OCI-LY7 (cell line): Measurements from ENCODE around the gene UBA52. TPM values are rescaled to one million over a fixed set of nuclear protein-coding genes. Genes with fewer than 3 reads are reported as not detected.
A peak's percentile ranks its signal among the peaks of the same experiment; 100 is the strongest.

ENCODE experiments used
- BruUV-seq: library from RNA; stranded (reverse); fragments of 400-500 nt; replicated peaks from 2 replicates; lab custom pipeline; 2021; lab: Mats Ljungman, UMichigan
- CTCF ChIA-PET: fragments of 300-600 bp; sonication (Branson Sonifier 250); formaldehyde crosslinking; loops from one replicate; lab custom pipeline; 2022; ENCODE audit warnings: antibody characterized with exemption; ENCODE audit not compliant: unreplicated experiment; lab: Charles Lee
- POLR2A ChIA-PET: fragments of 300-600 bp; sonication (Branson Sonifier 250); formaldehyde crosslinking; loops from one replicate; lab custom pipeline; 2022; ENCODE audit warnings: antibody characterized with exemption; lab: Charles Lee
- DNase-seq: peaks from one replicate; pipeline ENCODE4 v3.0.0-alpha.2; 2015; ENCODE audit warnings: low spot score
- H2AFZ ChIP-seq: fragments of 200-600 bp; sonication (generic), shearing (Covaris generic); 2 replicates; pipeline ENCODE4 v1.6.1; 2014; ENCODE audit warnings: mild to moderate bottlenecking, antibody characterized with exemption, low read length, moderate library complexity
- H3K27ac ChIP-seq: fragments of 200-600 bp; sonication (generic); 2 replicates; pipeline ENCODE4 v1.5.1; 2014; ENCODE audit warnings: mixed run types, low read depth, mild to moderate bottlenecking, moderate library complexity, low read length, inconsistent platforms; ENCODE audit not compliant: poor library complexity, severe bottlenecking
- H3K36me3 ChIP-seq: fragments of 200-600 bp; sonication (generic); 2 replicates; pipeline ENCODE4 v1.6.1; 2014; ENCODE audit warnings: mild to moderate bottlenecking, antibody characterized with exemption, low read length, moderate library complexity, mixed read lengths; ENCODE audit not compliant: insufficient read depth
- H3K4me1 ChIP-seq: fragments of 200-600 bp; sonication (generic); 2 replicates; pipeline ENCODE4 v1.5.1; 2014; ENCODE audit warnings: mild to moderate bottlenecking, low read length; ENCODE audit not compliant: insufficient read depth, poor library complexity, severe bottlenecking
- H3K4me2 ChIP-seq: fragments of 200-600 bp; sonication (generic); 2 replicates; pipeline ENCODE4 v1.6.1; 2014; ENCODE audit warnings: mild to moderate bottlenecking, low read length
- H3K4me3 ChIP-seq: fragments of 200-600 bp; sonication (generic); 2 replicates; pipeline ENCODE4 v1.5.1; 2014; ENCODE audit warnings: mild to moderate bottlenecking, low read depth, low read length; ENCODE audit not compliant: poor library complexity, severe bottlenecking
- H3K79me2 ChIP-seq: fragments of 200-600 bp; sonication (generic); 2 replicates; pipeline ENCODE4 v1.6.1; 2016; ENCODE audit warnings: low read depth, mild to moderate bottlenecking, low read length, moderate library complexity, mixed read lengths; ENCODE audit not compliant: insufficient read depth
- H3K9me2 ChIP-seq: fragments of 200-600 bp; sonication (generic); 2 replicates; pipeline ENCODE4 v1.6.1; 2016; ENCODE audit warnings: mild to moderate bottlenecking, low read length, mixed read lengths; ENCODE audit not compliant: insufficient read depth
- H3K9me3 ChIP-seq: fragments of 200-600 bp; sonication (generic); 2 replicates; pipeline ENCODE4 v1.6.1; 2014; ENCODE audit warnings: mild to moderate bottlenecking, mixed run types, low read length, mixed read lengths
- H4K20me1 ChIP-seq: fragments of 200-600 bp; sonication (generic); 2 replicates; pipeline ENCODE4 v1.6.1; 2014; ENCODE audit warnings: mild to moderate bottlenecking, antibody characterized with exemption, low read length, moderate library complexity, mixed read lengths; ENCODE audit not compliant: insufficient read depth
- EZH2phosphoT487 ChIP-seq: fragments of 200-600 bp; sonication (generic); IDR thresholded peaks from 2 replicates; pipeline ENCODE4 v1.6.1; 2018; ENCODE audit warnings: low read depth, borderline replicate concordance, mild to moderate bottlenecking, mixed run types, antibody characterized with exemption, low read length, moderate library complexity, mixed read lengths
- intact Hi-C: fragments of 100-400 bp; cut with micrococcal nuclease; formaldehyde crosslinking; loops from one replicate; pipeline ENCODE4 v1.10.0; 2022; ENCODE audit not compliant: unreplicated experiment
- total RNA-seq, 2 experiments: library from RNA; depleted of rRNA in 1 of 2; stranded (reverse); fragments of >200 nt in 1 of 2; shearing (Covaris generic) in 1 of 2; gene quantifications; 2 replicates each; pipeline ENCODE4 v1.2.3, GENCODE V29; 2014 to 2022
- TF ChIP-seq, protein P1 (sequence below): fragments of 200-600 bp; sonication (generic); conservative IDR thresholded peaks from 2 replicates; pipeline ENCODE4 v1.5.1; 2014; ENCODE audit warnings: mild to moderate bottlenecking, antibody characterized with exemption, low read length, moderate library complexity, mixed read lengths

The UBA52 gene
- total RNA-seq, 2 experiments from 2014 or later = 1,496 to 1,580 TPM

DNA sequence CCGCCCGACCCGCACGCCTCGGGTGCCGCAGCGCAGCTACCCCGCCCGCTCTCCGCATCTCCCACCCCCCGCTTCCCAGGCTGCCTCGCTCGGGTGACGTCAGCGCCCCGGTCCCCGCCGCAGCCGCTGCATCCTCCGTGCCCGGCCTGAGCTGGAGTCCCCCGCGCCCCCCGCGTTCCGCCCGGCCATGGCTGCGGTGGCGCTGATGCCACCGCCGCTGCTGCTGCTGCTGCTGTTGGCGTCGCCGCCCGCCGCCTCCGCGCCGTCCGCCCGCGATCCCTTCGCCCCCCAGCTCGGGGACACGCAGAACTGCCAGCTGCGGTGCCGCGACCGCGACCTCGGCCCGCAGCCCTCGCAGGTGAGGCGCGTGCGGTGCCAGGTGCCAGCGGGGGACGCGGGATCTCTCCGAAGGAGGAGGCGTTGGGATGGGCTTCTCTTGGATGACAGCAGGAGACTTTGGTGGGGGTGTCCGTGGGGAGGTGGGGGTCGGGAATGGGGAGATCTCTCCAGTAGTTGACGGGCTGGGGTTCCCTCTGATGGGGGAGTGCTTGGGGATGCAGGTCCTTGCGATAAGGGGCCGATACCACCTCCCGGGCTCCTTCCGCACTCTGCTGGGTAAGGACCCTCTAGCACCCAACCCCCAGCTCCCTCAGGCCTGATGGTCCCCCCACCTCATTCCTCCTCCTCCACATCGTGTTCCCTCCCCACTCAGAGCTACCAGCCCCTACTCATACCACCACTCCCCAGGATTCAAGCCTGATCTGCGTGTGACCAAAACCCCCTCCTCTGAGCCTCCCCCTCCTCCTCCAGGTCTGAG, 41.3 kb downstream of the UBA52 start, which contains the start of gene TMEM59L:
TMEM59L (plus strand) TSS at position 99 of the 817 bp plus-strand sequence; CDS start at position 188, 89 bp downstream.
- intact Hi-C loops = no loop called here
- H3K4me3 ChIP-seq = peak within 1 kb of the TSS; percentile 36
- H3K4me1 ChIP-seq = peaks cover 11% of the 10 kb centered on the region
- no peak for DNase-seq
- H4K20me1 ChIP-seq = no peaks in the 10 kb centered on the region
- CTCF ChIA-PET = no interaction called here
- no TSS peak for BruUV-seq
- H3K4me2 ChIP-seq = peak within 1 kb of the TSS; percentile 50
- H3K9me3 ChIP-seq = no peaks in the 10 kb centered on the region
- H3K27ac ChIP-seq = no peak within 1 kb of the TSS
- POLR2A ChIA-PET = interaction anchor here (0.6 to 0.7 kb wide), 2 partner anchors 19 to 48 kb away, joined by 3 to 4 read pairs; no protein-coding TSS in a partner anchor
- no peak within 1 kb of the TSS for H2AFZ ChIP-seq
- TF ChIP-seq, protein P1, sequence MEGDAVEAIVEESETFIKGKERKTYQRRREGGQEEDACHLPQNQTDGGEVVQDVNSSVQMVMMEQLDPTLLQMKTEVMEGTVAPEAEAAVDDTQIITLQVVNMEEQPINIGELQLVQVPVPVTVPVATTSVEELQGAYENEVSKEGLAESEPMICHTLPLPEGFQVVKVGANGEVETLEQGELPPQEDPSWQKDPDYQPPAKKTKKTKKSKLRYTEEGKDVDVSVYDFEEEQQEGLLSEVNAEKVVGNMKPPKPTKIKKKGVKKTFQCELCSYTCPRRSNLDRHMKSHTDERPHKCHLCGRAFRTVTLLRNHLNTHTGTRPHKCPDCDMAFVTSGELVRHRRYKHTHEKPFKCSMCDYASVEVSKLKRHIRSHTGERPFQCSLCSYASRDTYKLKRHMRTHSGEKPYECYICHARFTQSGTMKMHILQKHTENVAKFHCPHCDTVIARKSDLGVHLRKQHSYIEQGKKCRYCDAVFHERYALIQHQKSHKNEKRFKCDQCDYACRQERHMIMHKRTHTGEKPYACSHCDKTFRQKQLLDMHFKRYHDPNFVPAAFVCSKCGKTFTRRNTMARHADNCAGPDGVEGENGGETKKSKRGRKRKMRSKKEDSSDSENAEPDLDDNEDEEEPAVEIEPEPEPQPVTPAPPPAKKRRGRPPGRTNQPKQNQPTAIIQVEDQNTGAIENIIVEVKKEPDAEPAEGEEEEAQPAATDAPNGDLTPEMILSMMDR = no peak
- TF ChIP-seq EZH2phosphoT487 = no peak; the same call in 1 of the 2 replicates
- no peaks in the 10 kb centered on the region for H3K36me3 ChIP-seq
- H3K79me2 ChIP-seq = no peaks in the 10 kb centered on the region
- H3K9me2 ChIP-seq = no peaks in the 10 kb centered on the region

DNA sequence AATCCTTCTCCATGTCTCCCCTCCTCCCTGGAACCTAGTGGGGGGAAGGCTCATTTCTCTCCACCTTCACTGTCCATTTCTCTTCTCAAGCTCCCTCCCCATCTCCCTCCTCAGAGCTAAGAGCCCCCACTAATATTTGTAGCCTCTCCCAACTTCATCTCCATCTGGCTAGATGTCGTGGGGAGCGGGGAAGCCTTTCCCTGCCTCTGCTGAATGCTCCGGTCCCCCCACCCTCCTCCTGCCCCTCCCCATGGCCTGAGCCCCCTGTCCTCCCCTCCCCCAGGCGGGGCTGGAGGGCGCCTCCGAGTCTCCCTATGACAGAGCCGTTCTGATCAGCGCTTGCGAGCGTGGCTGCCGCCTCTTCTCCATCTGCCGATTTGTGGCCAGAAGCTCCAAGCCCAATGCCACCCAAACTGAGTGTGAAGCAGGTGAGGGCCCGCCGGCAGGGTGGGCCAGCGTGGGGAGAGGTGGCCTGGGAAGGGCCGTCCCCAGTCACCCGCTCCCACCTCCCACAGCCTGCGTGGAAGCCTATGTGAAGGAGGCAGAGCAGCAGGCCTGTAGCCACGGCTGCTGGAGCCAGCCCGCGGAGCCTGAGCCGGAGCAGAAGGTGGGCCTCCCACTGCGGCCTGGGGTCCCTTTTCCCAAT, 42.1 kb downstream of the UBA52 start:
- H3K4me2 ChIP-seq = no peak overlapping the region
- no peak overlapping the region for H2AFZ ChIP-seq
- no peaks in the 10 kb centered on the region for H4K20me1 ChIP-seq
- H3K79me2 ChIP-seq = no peaks in the 10 kb centered on the region
- ChIA-PET POLR2A (interaction anchor here (0.6 kb wide), 1 partner anchor 19 kb away, joined by 4 read pairs; no protein-coding TSS in a partner anchor), CTCF (no interaction called here)
- H3K4me3 ChIP-seq = no peak overlapping the region
- peaks cover 11% of the 10 kb centered on the region for H3K4me1 ChIP-seq
- H3K27ac ChIP-seq = no peak overlapping the region
- H3K36me3 ChIP-seq = no peaks in the 10 kb centered on the region
- DNase-seq = no peak
- no TSS peak for BruUV-seq
- no peak for TF ChIP-seq EZH2phosphoT487
- TF ChIP-seq, protein P1 = no peak
- no peaks in the 10 kb centered on the region for H3K9me3 ChIP-seq
- no peaks in the 10 kb centered on the region for H3K9me2 ChIP-seq
- intact Hi-C loops = no loop called here
